ENCODE measurements around the gene RIMBP3B. TPM values are rescaled to one million over a fixed set of nuclear protein-coding genes. Genes with fewer than 3 reads are reported as not detected.
"Not testable (repeated sequence)": the region's sequence is repeated elsewhere in the genome, so short reads cannot be mapped to it uniquely, and the experiment has no call there.

Gene RIMBP3B
- total RNA-seq, 1 donor from 2014 or later, result not detected

GRCh38 chr22:21435998-21436810, 52.7 kb downstream of the RIMBP3B start:
- H3K27ac ChIP-seq; intact Hi-C loops (cut with DNase I); H3K36me3 ChIP-seq; H3K27me3 ChIP-seq; DNase-seq (ENCODE audit: extremely low spot score in 2 of 2); H3K4me3 ChIP-seq; H3K4me1 ChIP-seq; H3K9me3 ChIP-seq: not testable (repeated sequence)

- H3K36me3 ChIP-seq; DNase-seq (ENCODE audit: extremely low spot score in 2 of 2); intact Hi-C loops (cut with DNase I); H3K27me3 ChIP-seq; H3K4me3 ChIP-seq; H3K27ac ChIP-seq; H3K4me1 ChIP-seq; H3K9me3 ChIP-seq: not testable (repeated sequence)
Observed at GRCh38 chr22:21438013-21438412, 54.5 kb downstream of the RIMBP3B start.

Small RNA genes within 50 kb of the gene (small RNA-seq; reads per million reads assigned to genes)
- gene RF00492, result not detected
- not detected for gene RN7SKP63

Other genes with a start within 250 kb of the RIMBP3B start
- 3.9 TPM for gene HIC2, start 33.6 kb downstream of the RIMBP3B start, total RNA-seq
- gene TMEM191C, start 83.6 kb downstream of the RIMBP3B start, total RNA-seq, result 8.3 TPM
- gene RIMBP3C, start 167.7 kb downstream of the RIMBP3B start, total RNA-seq, result not detected
- gene UBE2L3, start 184.0 kb downstream of the RIMBP3B start, total RNA-seq, result 32.7 TPM
- gene YDJC, start 246.3 kb downstream of the RIMBP3B start, total RNA-seq, result 22.6 TPM
- gene CCDC116, start 249.0 kb downstream of the RIMBP3B start, total RNA-seq, result not detected

Data from vagina (tissue), 2 donors.